Measurements from ENCODE around the gene ELF3. TPM values are rescaled to one million over a fixed set of nuclear protein-coding genes. Genes with fewer than 3 reads are reported as not detected.

The ELF3 gene
- total and polyA plus RNA-seq, 4 donors = 10.1 to 38.7 (median 25.6) TPM

GRCh38 chr1:202036595-202037387, 26.4 kb downstream of the ELF3 start:
- WGBS = 93% methylated on average over 9 of the region's 9 CpGs
- DNase-seq (ENCODE audit: low spot score) = no peak
- Histone ChIP-seq H3K4me3 (ENCODE audit: low read depth in 1 of 3, low read length in 3 of 3) (no peak overlapping the region), H3K9ac (ENCODE audit: low read depth in 1 of 2, low read length in 2 of 2) (no peak overlapping the region), H3K9me3 (ENCODE audit: control insufficient read depth in 4 of 4, low read length in 3 of 4) (no peaks in the 10 kb centered on the region), H3K4me1 (ENCODE audit: control insufficient read depth in 4 of 4, insufficient read depth in 4 of 4, low read length in 3 of 4) (peaks cover 0 to 18% (median 8%) of the 10 kb centered on the region in 4 donors), H3K27me3 (ENCODE audit: control insufficient read depth in 4 of 4, insufficient read depth in 4 of 4, low read length in 3 of 4) (no peaks in the 10 kb centered on the region), H3K36me3 (ENCODE audit: control insufficient read depth in 4 of 4, insufficient read depth in 3 of 4, low read depth in 1 of 4, low read length in 3 of 4) (no peaks in the 10 kb centered on the region), H3K27ac (ENCODE audit: low read depth in 1 of 2, low read length in 2 of 2) (no peak overlapping the region)
- TF ChIP-seq YY1 (IDR thresholded peaks at IDR 0.05) (no peak), FOXA1 (IDR thresholded peaks at IDR 0.05) (no peak), GABPA (IDR thresholded peaks at IDR 0.05 in 1 of 2, conservative IDR thresholded peaks at IDR 0.05 in 1 of 2) (no peak), ZBTB33 (IDR thresholded peaks at IDR 0.05) (no peak), HNF4A (conservative IDR thresholded peaks at IDR 0.05) (no peak), HNF4G (IDR thresholded peaks at IDR 0.05) (no peak), NR2F2 (IDR thresholded peaks at IDR 0.05) (no peak), TAF1 (conservative IDR thresholded peaks at IDR 0.05) (no peak), RXRA (IDR thresholded peaks at IDR 0.05) (no peak), MAX (IDR thresholded peaks at IDR 0.05) (no peak), RAD21 (IDR thresholded peaks at IDR 0.05) (no peak), EGR1 (IDR thresholded peaks at IDR 0.05; ENCODE audit: low read depth in 2 of 2) (no peak), ATF3 (IDR thresholded peaks at IDR 0.05) (no peak), FOXA2 (IDR thresholded peaks at IDR 0.05) (no peak)

- Histone ChIP-seq H3K9me3 (ENCODE audit: control insufficient read depth in 4 of 4, low read length in 3 of 4) (no peaks in the 10 kb centered on the region), H3K27me3 (ENCODE audit: control insufficient read depth in 4 of 4, insufficient read depth in 4 of 4, low read length in 3 of 4) (no peaks in the 10 kb centered on the region), H3K4me3 (ENCODE audit: low read depth in 1 of 3, low read length in 3 of 3) (no peak overlapping the region), H3K9ac (ENCODE audit: low read depth in 1 of 2, low read length in 2 of 2) (no peak overlapping the region), H3K36me3 (ENCODE audit: control insufficient read depth in 4 of 4, insufficient read depth in 3 of 4, low read depth in 1 of 4, low read length in 3 of 4) (no peaks in the 10 kb centered on the region), H3K4me1 (ENCODE audit: control insufficient read depth in 4 of 4, insufficient read depth in 4 of 4, low read length in 3 of 4) (peaks cover 0 to 13% (median 8%) of the 10 kb centered on the region in 4 donors), H3K27ac (ENCODE audit: low read depth in 1 of 2, low read length in 2 of 2) (no peak overlapping the region)
- DNase-seq (ENCODE audit: low spot score) = no peak
- 90% methylated on average over 4 of the region's 4 CpGs for WGBS
- TF ChIP-seq REST (IDR thresholded peaks at IDR 0.05) (no peak), ATF3 (IDR thresholded peaks at IDR 0.05) (no peak), RAD21 (IDR thresholded peaks at IDR 0.05) (no peak), GABPA (IDR thresholded peaks at IDR 0.05 in 1 of 2, conservative IDR thresholded peaks at IDR 0.05 in 1 of 2) (no peak), EGR1 (IDR thresholded peaks at IDR 0.05; ENCODE audit: low read depth in 2 of 2) (no peak), YY1 (IDR thresholded peaks at IDR 0.05) (no peak), MAX (IDR thresholded peaks at IDR 0.05) (no peak), SP1 (IDR thresholded peaks at IDR 0.05) (no peak)
Measured at GRCh38 chr1:202037706-202038296, 27.4 kb downstream of the ELF3 start.

Measured in liver (tissue), 9 donors.